A549 treated with Hydrocortisone at 1 μM for 4 hours (cell line): ENCODE results near the gene ACAP3. TPM values are rescaled to one million over a fixed set of nuclear protein-coding genes. Genes with fewer than 3 reads are reported as not detected.

Experiments
- total RNA-seq: library from RNA; stranded (reverse); fragments of 200-300 nt; extraction: Qiagen RNA extraction; gene quantifications from 5 replicates; pipeline ENCODE4 v1.2.3, GENCODE V29; 2022

ACAP3 gene, protein sequence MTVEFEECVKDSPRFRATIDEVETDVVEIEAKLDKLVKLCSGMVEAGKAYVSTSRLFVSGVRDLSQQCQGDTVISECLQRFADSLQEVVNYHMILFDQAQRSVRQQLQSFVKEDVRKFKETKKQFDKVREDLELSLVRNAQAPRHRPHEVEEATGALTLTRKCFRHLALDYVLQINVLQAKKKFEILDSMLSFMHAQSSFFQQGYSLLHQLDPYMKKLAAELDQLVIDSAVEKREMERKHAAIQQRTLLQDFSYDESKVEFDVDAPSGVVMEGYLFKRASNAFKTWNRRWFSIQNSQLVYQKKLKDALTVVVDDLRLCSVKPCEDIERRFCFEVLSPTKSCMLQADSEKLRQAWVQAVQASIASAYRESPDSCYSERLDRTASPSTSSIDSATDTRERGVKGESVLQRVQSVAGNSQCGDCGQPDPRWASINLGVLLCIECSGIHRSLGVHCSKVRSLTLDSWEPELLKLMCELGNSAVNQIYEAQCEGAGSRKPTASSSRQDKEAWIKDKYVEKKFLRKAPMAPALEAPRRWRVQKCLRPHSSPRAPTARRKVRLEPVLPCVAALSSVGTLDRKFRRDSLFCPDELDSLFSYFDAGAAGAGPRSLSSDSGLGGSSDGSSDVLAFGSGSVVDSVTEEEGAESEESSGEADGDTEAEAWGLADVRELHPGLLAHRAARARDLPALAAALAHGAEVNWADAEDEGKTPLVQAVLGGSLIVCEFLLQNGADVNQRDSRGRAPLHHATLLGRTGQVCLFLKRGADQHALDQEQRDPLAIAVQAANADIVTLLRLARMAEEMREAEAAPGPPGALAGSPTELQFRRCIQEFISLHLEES
- total RNA-seq, result 12.0 to 17.3 TPM (median 13.6 TPM) in 5 replicates

DNA sequence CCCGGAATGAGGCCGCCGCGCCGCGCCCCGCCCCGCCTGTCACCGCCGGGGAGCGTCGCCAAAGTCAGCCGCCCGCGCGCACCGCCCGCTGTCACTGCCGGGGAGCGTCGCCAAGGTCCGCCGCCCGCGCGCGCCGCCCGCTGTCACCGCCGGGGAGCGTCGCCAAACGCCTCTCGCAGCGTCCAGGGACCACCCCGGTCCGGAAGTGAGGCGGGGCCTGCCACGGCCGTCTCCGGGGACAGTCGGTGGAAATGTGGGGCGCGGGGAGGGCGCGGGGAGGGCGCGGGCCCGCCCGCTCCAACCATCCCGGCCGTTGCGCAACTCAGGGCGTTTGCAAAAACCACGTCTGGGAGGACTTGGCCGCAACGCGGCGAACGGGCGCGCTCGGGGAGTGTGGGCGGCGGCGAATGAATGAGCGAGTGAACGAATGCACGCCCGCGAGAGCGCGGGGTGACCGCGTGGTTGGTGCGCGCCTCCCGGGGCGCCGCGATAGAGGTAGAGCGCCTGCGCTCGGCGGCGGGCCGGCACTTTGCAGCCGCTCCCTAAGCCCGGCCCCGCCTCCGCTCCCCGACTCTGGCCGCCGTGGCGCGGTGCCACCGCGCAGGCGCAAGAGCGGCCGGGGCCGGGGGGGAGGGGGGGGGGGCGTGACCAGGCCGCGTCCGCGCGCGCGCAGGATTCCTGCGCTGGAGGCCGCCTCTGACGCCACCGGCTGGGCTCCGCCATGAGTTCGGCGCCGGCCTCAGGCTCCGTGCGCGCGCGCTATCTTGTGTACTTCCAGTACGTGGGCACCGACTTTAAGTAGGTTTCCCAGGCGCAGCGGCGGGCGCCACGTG is at the start of gene ACAP3, which contains the start of gene PUSL1:
ACAP3 (minus strand) TSS at position 8 of the 833 bp plus-strand sequence. CDS start 115 bp downstream, outside the sequence.
PUSL1 (plus strand) TSS at position 675 of the 833 bp plus-strand sequence; CDS start at position 722, 47 bp downstream.

DNA sequence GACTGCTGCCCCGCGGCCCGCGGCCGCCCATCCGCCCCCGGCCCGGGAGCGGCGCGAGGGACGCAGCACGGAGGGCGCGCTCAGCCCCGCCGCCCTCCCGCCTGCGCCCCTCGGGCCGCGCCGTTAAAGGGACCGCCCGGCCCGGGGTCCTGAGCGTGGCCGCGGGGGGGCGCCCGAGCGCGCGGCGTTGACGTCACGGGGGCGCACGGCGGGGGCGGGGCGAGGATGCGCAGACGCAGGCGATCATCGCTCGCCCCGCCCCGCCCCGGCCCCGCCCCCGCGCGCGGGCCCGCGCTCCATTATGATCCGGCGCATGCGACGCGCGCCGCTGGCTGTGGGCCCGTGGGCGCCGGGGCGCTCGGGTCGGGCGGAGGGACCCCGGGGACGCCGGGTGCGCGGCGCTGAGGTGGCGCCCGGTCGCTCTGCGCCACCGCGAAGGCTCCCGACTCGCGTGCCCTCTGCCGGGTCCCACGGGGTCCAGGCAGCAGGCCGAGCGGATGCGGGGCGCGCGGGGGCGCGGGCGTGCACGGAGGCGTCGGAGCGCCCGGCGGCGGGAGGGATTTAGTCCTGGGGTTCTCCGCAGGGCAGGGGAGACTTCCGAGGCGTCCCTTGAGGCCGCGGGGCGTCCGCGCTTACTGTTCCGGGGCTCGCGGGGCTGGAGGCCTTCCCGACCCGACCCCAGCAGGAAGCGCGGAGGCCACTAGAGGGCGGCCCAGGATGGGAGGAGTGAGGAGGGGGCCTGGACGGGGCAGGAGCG is 41.7 kb upstream of the ACAP3 start, which contains the start of gene DVL1:
DVL1 (minus strand) TSS at position 163 of the 757 bp plus-strand sequence. CDS start 353 bp downstream, outside the sequence.

DNA sequence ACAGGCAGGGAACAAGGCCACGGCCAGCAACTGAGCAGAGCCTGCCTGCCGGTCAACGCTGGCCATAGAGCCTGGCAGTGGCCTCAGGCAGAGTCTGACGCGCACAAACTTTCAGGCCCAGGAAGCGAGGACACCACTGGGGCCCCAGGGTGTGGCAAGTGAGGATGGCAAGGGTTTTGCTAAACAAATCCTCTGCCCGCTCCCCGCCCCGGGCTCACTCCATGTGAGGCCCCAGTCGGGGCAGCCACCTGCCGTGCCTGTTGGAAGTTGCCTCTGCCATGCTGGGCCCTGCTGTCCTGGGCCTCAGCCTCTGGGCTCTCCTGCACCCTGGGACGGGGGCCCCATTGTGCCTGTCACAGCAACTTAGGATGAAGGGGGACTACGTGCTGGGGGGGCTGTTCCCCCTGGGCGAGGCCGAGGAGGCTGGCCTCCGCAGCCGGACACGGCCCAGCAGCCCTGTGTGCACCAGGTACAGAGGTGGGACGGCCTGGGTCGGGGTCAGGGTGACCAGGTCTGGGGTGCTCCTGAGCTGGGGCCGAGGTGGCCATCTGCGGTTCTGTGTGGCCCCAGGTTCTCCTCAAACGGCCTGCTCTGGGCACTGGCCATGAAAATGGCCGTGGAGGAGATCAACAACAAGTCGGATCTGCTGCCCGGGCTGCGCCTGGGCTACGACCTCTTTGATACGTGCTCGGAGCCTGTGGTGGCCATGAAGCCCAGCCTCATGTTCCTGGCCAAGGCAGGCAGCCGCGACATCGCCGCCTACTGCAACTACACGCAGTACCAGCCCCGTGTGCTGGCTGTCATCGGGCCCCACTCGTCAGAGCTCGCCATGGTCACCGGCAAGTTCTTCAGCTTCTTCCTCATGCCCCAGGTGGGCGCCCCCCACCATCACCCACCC is 23.6 kb upstream of the ACAP3 start, which contains the start of gene TAS1R3:
TAS1R3 (plus strand) TSS at position 213 of the 898 bp plus-strand sequence; CDS start at position 279, 66 bp downstream.

DNA sequence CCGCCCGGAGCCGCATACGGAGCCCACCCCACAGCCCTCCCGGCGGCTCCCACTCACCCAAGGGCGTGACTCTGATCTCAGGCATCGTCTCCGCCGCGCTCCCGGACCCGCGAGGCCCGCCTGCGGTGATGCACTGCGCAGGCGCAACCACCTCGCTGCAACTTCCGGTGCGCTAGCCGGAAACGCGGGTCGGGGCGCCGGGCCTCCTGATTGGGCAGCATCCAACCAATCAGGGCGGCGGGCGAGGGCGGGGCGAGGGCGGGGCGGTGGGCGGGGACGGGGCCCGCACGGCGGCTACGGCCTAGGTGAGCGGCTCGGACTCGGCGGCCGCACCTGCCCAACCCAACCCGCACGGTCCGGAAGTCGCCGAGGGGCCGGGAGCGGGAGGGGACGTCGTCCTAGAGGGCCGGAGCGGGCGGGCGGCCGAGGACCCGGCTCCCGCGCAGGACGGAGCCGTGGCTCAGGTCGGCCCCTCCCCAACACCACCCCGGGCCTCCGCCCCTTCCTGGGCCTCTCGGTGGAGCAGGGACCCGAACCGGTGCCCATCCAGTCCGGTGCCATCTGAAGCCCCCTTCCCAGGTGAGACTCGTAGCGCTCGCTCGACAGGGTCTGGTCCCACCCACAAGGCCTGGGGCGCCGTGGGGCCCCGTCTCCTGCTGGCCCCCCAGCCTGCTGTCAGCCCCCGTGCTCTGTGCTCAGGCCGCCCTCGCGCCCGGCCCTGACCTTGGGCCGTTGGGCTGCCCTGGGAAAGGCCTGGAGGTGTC is 17.0 kb upstream of the ACAP3 start, which contains the start of the genes CPTP and INTS11:
CPTP (plus strand) TSS at position 279 of the 764 bp plus-strand sequence. CDS start 2,109 bp downstream, outside the sequence.
INTS11 (minus strand) TSS at position 137 of the 764 bp plus-strand sequence; CDS start at position 85, 52 bp downstream.

DNA sequence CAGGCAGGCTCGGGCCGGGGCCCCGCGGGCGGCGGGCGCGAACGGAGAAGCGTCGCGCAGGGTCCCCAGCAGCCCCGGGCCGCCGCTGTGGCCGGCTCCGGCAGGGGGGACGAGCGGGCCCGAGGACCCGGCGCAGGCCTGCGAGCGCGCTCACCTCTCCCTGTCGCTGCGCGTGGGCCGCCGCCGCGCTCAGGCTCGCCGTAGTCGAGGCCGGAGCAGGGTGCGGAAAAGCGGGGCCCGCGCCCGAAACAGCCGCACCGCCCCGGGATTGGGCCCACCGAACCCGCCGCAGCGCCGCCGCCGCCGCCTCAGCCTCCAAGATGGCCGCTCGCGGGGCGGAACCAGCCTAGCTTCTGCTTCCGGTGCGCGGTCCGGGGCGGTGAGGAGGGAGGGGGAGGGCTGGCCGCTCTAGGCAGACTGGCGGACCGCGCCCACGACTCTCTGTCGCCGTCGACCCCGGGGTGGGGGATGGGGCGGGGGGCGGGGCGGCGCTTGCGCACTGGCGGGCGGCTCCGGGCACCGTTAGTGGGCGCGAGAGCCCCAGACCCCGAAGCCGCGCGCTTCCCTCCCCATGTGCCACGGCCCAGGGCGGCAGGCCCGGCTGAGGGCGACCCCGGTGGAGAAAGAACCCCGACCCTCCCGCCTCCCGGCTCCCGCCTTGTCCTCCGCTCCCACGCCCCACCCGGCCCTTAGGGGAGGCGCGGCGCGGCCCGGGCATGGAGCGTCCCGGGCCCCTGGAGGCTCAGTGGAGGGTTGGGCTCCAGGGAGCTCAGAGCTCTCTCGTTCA is 34.0 kb downstream of the ACAP3 start, which contains the start of gene UBE2J2:
UBE2J2 (minus strand) TSS at position 343 of the 787 bp plus-strand sequence. CDS start 5,862 bp downstream, outside the sequence.

DNA sequence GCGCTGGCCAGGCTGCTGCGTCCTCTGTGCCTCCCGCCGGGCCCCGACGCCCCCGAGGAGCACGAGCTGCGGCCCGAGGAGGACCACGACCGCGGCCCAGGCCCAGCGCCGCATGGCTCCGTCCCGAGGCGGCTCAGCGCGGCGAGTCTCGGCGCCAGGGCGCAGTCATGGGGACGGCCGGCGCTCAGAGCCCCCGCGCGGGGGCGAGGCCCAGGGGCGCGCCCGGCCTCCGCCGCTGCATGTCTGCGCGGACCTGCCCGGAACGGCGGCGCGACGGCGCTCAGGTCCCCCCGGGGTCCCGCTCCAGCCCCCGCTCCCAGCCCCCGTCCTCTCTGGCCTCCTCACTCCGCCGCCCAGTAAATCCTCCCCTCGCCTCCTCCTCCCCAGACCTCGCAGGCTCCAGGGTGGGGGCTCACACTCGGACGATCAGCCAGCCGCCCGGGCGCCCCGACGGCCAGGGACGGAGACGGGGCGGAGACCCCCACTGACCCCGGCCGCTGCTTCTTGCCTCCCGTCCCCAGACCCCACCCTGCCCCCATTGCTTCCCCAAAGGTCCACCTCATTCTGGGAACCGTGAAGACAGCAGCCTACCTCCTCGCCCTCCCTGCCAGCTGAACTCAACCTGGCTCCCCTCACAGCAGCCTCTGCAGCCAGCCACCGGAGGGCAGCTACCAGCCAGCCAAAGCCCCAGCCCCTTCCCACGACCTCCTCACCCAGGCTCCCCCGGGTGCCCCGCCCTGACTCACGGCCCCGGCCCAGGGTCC is 61.0 kb downstream of the ACAP3 start, which contains the start of gene C1QTNF12:
C1QTNF12 (minus strand) TSS at position 146 of the 764 bp plus-strand sequence; CDS start at position 114, 32 bp downstream.

Other genes starting within 250 kb of the ACAP3 start
- 0.14 to 0.47 TPM (median 0.30 TPM) in 5 replicates for gene RNF223, start 233.6 kb downstream of the ACAP3 start, total RNA-seq
- gene C1orf159, start 191.8 kb downstream of the ACAP3 start, total RNA-seq, result 9.2 to 14.7 TPM (median 13.6 TPM) in 5 replicates
- not detected in 5 replicates for gene TTLL10, start 134.1 kb downstream of the ACAP3 start, total RNA-seq
- 0.17 to 0.42 TPM in 2 of 5 replicates, not detected in the others for gene TNFRSF18, start 101.3 kb downstream of the ACAP3 start, total RNA-seq
- 0.09 to 0.34 TPM (median 0.25 TPM) in 3 of 5 replicates, not detected in the others for gene TNFRSF4, start 93.8 kb downstream of the ACAP3 start, total RNA-seq
- gene SDF4, start 75.9 kb downstream of the ACAP3 start, total RNA-seq, result 113 to 131 TPM (median 122 TPM) in 5 replicates
- gene B3GALT6, start 75.7 kb downstream of the ACAP3 start, total RNA-seq, result 11.3 to 19.2 TPM (median 17.6 TPM) in 5 replicates
- 0.97 to 2.3 TPM (median 1.3 TPM) in 5 replicates for gene C1QTNF12, start 61.2 kb downstream of the ACAP3 start, total RNA-seq
- 36.7 to 49.8 TPM (median 47.1 TPM) in 5 replicates for gene UBE2J2, start 34.1 kb downstream of the ACAP3 start, total RNA-seq
- 0.76 to 1.3 TPM (median 0.84 TPM) in 5 replicates for gene SCNN1D, start 27.5 kb downstream of the ACAP3 start, total RNA-seq
- 14.3 to 24.7 TPM (median 22.7 TPM) in 5 replicates for gene PUSL1, start 667 bp upstream of the ACAP3 start, total RNA-seq
- 53.7 to 59.5 TPM (median 54.7 TPM) in 5 replicates for gene INTS11, start 16.7 kb upstream of the ACAP3 start, total RNA-seq
- 17.2 to 23.3 TPM (median 21.9 TPM) in 5 replicates for gene CPTP, start 16.9 kb upstream of the ACAP3 start, total RNA-seq
- gene TAS1R3, start 23.4 kb upstream of the ACAP3 start, total RNA-seq, result 0.07 to 0.24 TPM (median 0.20 TPM) in 5 replicates
- 50.0 to 68.0 TPM (median 63.0 TPM) in 5 replicates for gene DVL1, start 41.5 kb upstream of the ACAP3 start, total RNA-seq
- 0.12 to 0.25 TPM (median 0.16 TPM) in 5 replicates for gene MXRA8, start 50.6 kb upstream of the ACAP3 start, total RNA-seq
- 95.4 to 183 TPM (median 168 TPM) in 5 replicates for gene AURKAIP1, start 67.3 kb upstream of the ACAP3 start, total RNA-seq
- 42.3 to 54.3 TPM (median 50.5 TPM) in 5 replicates for gene CCNL2, start 91.4 kb upstream of the ACAP3 start, total RNA-seq
- gene MRPL20, start 99.4 kb upstream of the ACAP3 start, total RNA-seq, result 128 to 154 TPM (median 130 TPM) in 5 replicates
- 0.06 to 0.14 TPM (median 0.14 TPM) in 3 of 5 replicates, not detected in the others for gene ANKRD65, start 113.3 kb upstream of the ACAP3 start, total RNA-seq
- gene VWA1, start 127.8 kb upstream of the ACAP3 start, total RNA-seq, result 4.1 to 15.8 TPM (median 12.9 TPM) in 5 replicates
- not detected in 5 replicates for gene ATAD3C, start 141.8 kb upstream of the ACAP3 start, total RNA-seq
- 1.3 to 3.2 TPM (median 2.9 TPM) in 5 replicates for gene ATAD3B, start 163.8 kb upstream of the ACAP3 start, total RNA-seq
- gene ATAD3A, start 204.2 kb upstream of the ACAP3 start, total RNA-seq, result 31.1 to 37.8 TPM (median 35.1 TPM) in 5 replicates
- 0.24 to 0.70 TPM (median 0.38 TPM) in 4 of 5 replicates, not detected in the other for gene TMEM240, start 232.7 kb upstream of the ACAP3 start, total RNA-seq